HL-60 (cell line): ENCODE measurements around the gene CNTNAP2.

Experiments used
- DNase-seq, 2 experiments: peaks; one replicate each; pipeline ENCODE4 v3.0.0-alpha.2; 2010 to 2020; ENCODE audit warnings: low read depth in 1 of 2, low spot score in 1 of 2
- H3K27ac ChIP-seq: fragments of 250-450 bp; sonication (Bioruptor Pico); replicated peaks from 2 replicates; pipeline ENCODE4 v1.5.1; 2020; ENCODE audit warnings: mild to moderate bottlenecking, moderate library complexity
- H3K27me3 ChIP-seq: fragments of 250-450 bp; sonication (Bioruptor Pico); 2 replicates; pipeline ENCODE4 v1.5.1; 2021; ENCODE audit warnings: mild to moderate bottlenecking, moderate library complexity; ENCODE audit not compliant: insufficient read depth, poor library complexity, severe bottlenecking
- H3K4me3 ChIP-seq: replicated peaks from 2 replicates; pipeline ENCODE4 v1.5.1; 2011; ENCODE audit warnings: mild to moderate bottlenecking, control low read depth, low read length; ENCODE audit not compliant: insufficient read depth
- GABPA ChIP-seq: IDR thresholded peaks from 2 replicates; pipeline ENCODE4 v1.6.1; 2012; ENCODE audit warnings: low read depth
- POLR2AphosphoS5 ChIP-seq: IDR thresholded peaks from 2 replicates; pipeline ENCODE4 v1.6.1; 2012; ENCODE audit warnings: low read depth
- REST ChIP-seq: IDR thresholded peaks from 2 replicates; pipeline ENCODE4 v1.6.1; 2012; ENCODE audit warnings: low read depth; ENCODE audit not compliant: insufficient replicate concordance
- SPI1 ChIP-seq: IDR thresholded peaks from 2 replicates; pipeline ENCODE4 v1.6.1; 2012; ENCODE audit warnings: low read depth, mild to moderate bottlenecking, borderline replicate concordance
- TF ChIP-seq, protein P1 (sequence below): IDR thresholded peaks from one replicate; pipeline ENCODE4 v1.5.1; 2011; ENCODE audit warnings: low read length, control low read depth, inconsistent platforms; ENCODE audit not compliant: insufficient read depth

The CNTNAP2 gene

DNA sequence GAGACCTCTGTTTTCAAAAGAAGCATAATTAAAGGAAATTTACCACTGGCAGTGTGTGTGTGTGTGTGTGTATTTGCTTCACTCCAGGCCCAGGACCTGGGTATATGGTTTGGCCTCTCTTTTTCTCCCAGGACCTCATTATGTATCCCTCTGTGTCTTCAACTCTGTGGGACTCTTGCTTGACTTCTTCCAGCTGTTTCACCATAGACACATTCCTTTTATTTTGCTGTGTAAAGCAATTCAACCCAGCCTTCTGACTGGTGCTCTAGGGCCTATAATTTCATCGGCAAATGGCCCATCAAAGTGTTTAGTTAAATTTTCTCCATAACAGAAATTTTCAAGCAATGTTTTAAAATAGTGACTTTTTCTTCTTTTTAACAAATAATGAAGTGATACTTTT, 954.3 kb downstream of the CNTNAP2 start:
- no peak overlapping the region for H3K27ac ChIP-seq

DNA sequence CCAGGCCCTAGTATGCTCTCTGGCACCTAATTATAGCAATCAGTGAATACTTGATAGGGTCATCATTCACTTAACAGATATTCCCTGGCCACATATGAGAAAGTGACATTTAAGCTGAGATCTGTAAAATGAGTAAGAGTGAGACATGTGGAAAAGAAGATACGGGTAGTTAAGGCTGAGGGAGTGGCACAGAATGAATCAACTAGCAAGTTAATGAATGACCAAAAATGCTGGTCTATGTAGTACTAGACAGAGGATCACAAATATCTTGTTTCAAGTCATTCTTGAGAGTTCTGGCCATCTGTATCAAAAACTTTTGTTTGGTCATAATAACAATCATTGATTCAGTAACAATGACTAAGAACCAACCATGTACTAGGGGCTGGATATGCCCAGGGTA, 954.9 kb downstream of the CNTNAP2 start:
- H3K4me3 ChIP-seq: no peak overlapping the region
- H3K27me3 ChIP-seq: no peaks in the 10 kb centered on the region
- TF ChIP-seq, protein P1, sequence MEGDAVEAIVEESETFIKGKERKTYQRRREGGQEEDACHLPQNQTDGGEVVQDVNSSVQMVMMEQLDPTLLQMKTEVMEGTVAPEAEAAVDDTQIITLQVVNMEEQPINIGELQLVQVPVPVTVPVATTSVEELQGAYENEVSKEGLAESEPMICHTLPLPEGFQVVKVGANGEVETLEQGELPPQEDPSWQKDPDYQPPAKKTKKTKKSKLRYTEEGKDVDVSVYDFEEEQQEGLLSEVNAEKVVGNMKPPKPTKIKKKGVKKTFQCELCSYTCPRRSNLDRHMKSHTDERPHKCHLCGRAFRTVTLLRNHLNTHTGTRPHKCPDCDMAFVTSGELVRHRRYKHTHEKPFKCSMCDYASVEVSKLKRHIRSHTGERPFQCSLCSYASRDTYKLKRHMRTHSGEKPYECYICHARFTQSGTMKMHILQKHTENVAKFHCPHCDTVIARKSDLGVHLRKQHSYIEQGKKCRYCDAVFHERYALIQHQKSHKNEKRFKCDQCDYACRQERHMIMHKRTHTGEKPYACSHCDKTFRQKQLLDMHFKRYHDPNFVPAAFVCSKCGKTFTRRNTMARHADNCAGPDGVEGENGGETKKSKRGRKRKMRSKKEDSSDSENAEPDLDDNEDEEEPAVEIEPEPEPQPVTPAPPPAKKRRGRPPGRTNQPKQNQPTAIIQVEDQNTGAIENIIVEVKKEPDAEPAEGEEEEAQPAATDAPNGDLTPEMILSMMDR: no peak
- TF ChIP-seq SPI1 (no peak), POLR2AphosphoS5 (no peak), GABPA (no peak), REST (no peak)
- DNase-seq: no peak
- no peak overlapping the region for H3K27ac ChIP-seq

More for the DNA sequence above, 954.3 kb downstream of the CNTNAP2 start:
- no peak for TF ChIP-seq SPI1
- no peak for TF ChIP-seq GABPA
- TF ChIP-seq, protein P1: no peak
- TF ChIP-seq REST: no peak
- no peak for TF ChIP-seq POLR2AphosphoS5
- H3K4me3 ChIP-seq: no peak overlapping the region
- DNase-seq: no peak
- no peaks in the 10 kb centered on the region for H3K27me3 ChIP-seq

- Histone ChIP-seq H3K4me3 (no peak overlapping the region), H3K27ac (no peak overlapping the region), H3K27me3 (no peaks in the 10 kb centered on the region)
- DNase-seq: no peak
- no peak for TF ChIP-seq SPI1
- no peak for TF ChIP-seq POLR2AphosphoS5
- TF ChIP-seq, protein P1: no peak
- no peak for TF ChIP-seq REST
- no peak for TF ChIP-seq GABPA
Observed at GRCh38 chr7:147078312-147078711, 961.7 kb downstream of the CNTNAP2 start.
